Glutamatergic neuron (in vitro differentiated cells): ENCODE data around the gene CIC. TPM values are rescaled to one million over a fixed set of nuclear protein-coding genes. Genes with fewer than 3 reads are reported as not detected.
"Not testable (repeated sequence)": the region's sequence is repeated elsewhere in the genome, so short reads cannot be mapped to it uniquely, and the experiment has no call there.

Experiments used
- DNase-seq: peaks from one replicate; pipeline ENCODE4 v3.0.0; 2022
- H3K27ac Mint-ChIP-seq: one replicate; pipeline ENCODE4 v1.8.0; 2020; ENCODE audit warnings: mild to moderate bottlenecking, mixed read lengths, inconsistent platforms; ENCODE audit not compliant: unreplicated experiment
- H3K27me3 Mint-ChIP-seq: one replicate; pipeline ENCODE4 v1.8.0; 2020; ENCODE audit warnings: mild to moderate bottlenecking, moderate library complexity, mixed read lengths, inconsistent platforms; ENCODE audit not compliant: unreplicated experiment
- H3K36me3 Mint-ChIP-seq: one replicate; pipeline ENCODE4 v1.8.0; 2020; ENCODE audit warnings: mild to moderate bottlenecking, mixed read lengths, inconsistent platforms; ENCODE audit not compliant: unreplicated experiment
- H3K4me1 Mint-ChIP-seq: one replicate; pipeline ENCODE4 v1.8.0; 2020; ENCODE audit warnings: mild to moderate bottlenecking, low read depth, mixed read lengths, inconsistent platforms; ENCODE audit not compliant: unreplicated experiment
- H3K4me3 Mint-ChIP-seq: one replicate; pipeline ENCODE4 v1.8.0; 2020; ENCODE audit warnings: mild to moderate bottlenecking, mixed read lengths, inconsistent platforms; ENCODE audit not compliant: unreplicated experiment
- H3K9me3 Mint-ChIP-seq: one replicate; pipeline ENCODE4 v1.8.0; 2020; ENCODE audit warnings: mild to moderate bottlenecking, moderate library complexity, mixed read lengths, inconsistent platforms; ENCODE audit not compliant: unreplicated experiment
- total RNA-seq: library from RNA; stranded (reverse); fragmentation: NEBNext Ultra II Directional; extraction: Animal tissue kit (Norgen Biotek cat#: 25700); gene quantifications from one replicate; pipeline ENCODE4 v1.2.1, GENCODE V29; 2021; ENCODE audit not compliant: unreplicated experiment
- TF ChIP-seq, protein P1 (sequence below): fragments of 200-600 bp; sonication (generic); IDR thresholded peaks from one replicate; pipeline ENCODE4 v1.5.0; 2021; ENCODE audit not compliant: partially characterized antibody, unreplicated experiment

Gene CIC
- total RNA-seq, 1 donor from 2014 or later, result 150 TPM

DNA sequence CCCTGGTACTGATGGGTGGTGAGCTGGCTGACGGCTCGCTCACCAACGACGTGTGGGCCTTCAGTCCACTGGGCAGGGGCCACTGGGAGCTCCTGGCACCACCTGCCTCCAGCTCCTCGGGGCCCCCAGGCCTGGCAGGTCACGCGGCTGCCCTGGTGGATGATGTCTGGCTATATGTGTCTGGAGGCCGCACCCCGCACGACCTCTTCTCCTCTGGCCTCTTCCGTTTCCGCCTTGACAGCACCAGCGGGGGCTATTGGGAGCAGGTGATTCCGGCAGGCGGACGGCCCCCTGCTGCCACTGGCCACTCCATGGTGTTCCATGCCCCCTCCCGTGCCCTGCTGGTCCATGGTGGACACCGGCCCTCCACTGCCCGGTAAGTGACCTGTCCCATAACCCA, 66.9 kb downstream of the CIC start:
- Mint-ChIP-seq H3K27me3 (peaks cover 3% of the 10 kb centered on the region), H3K27ac (no peak overlapping the region), H3K4me1 (peaks cover 3% of the 10 kb centered on the region), H3K9me3 (peaks cover 2% of the 10 kb centered on the region), H3K4me3 (no peak overlapping the region), H3K36me3 (no peaks in the 10 kb centered on the region)
- no peak for DNase-seq
- TF ChIP-seq, protein P1, sequence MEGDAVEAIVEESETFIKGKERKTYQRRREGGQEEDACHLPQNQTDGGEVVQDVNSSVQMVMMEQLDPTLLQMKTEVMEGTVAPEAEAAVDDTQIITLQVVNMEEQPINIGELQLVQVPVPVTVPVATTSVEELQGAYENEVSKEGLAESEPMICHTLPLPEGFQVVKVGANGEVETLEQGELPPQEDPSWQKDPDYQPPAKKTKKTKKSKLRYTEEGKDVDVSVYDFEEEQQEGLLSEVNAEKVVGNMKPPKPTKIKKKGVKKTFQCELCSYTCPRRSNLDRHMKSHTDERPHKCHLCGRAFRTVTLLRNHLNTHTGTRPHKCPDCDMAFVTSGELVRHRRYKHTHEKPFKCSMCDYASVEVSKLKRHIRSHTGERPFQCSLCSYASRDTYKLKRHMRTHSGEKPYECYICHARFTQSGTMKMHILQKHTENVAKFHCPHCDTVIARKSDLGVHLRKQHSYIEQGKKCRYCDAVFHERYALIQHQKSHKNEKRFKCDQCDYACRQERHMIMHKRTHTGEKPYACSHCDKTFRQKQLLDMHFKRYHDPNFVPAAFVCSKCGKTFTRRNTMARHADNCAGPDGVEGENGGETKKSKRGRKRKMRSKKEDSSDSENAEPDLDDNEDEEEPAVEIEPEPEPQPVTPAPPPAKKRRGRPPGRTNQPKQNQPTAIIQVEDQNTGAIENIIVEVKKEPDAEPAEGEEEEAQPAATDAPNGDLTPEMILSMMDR, result no peak

DNA sequence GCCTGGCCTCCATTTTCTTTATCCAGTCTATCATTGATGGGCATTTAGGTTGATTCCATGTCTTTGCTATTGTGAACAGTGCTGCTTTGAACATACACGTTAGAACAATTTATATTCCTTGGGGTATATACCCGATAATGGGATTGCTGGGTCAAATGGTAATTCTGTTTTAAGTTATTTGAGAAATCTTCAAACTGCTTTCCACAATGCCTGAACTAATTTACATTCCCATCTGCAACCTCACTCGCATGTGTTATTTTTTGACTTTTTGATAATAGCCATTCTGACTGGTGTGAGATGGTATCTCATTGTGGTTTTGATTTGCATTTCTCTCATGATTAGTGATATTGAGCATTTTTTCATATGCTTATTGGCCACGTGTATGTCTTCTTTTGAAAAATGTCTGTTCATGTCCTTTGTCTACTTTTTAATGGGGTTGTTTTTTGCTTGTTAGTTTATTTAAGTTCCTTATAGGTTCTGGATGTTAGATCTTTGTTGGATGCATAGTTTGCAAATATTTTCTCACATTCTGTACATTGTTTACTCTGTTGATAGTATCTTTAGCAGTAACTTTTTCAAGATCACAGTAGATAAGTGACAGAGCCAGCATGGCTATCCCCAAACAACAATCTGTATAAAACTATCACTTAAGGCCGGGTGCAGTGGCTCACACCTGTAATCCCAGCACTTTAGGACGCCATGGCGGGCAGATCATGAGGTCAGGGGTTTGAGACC, 70.2 kb downstream of the CIC start:
- H3K4me1 Mint-ChIP-seq, H3K36me3 Mint-ChIP-seq, DNase-seq, H3K27me3 Mint-ChIP-seq, H3K9me3 Mint-ChIP-seq: not testable (repeated sequence)
- H3K4me3 Mint-ChIP-seq, result peak overlapping the region; percentile 34
- H3K27ac Mint-ChIP-seq, result peak overlapping the region; percentile 59

DNA sequence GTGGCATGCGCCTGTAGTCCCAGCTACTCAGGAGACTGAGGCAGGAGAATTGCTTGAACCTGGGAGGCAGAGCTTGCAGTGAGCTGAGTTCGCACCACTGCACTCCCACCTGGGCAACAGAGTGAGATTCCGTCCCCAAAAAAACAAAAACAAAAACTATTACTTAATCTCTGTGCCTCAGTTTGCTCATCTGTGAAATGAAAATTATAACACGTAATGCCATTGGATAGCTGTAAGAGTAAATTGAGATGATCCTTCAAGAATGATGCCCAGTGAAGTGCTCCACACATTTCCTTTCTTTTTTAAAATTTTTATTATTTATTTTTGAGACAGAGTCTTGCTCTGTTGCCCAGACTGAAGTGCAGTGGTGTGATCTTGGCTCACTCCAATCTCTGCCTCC, 70.9 kb downstream of the CIC start:
- not testable (repeated sequence) for H3K27ac Mint-ChIP-seq, H3K9me3 Mint-ChIP-seq, DNase-seq, H3K36me3 Mint-ChIP-seq, H3K4me1 Mint-ChIP-seq, H3K27me3 Mint-ChIP-seq, H3K4me3 Mint-ChIP-seq

DNA sequence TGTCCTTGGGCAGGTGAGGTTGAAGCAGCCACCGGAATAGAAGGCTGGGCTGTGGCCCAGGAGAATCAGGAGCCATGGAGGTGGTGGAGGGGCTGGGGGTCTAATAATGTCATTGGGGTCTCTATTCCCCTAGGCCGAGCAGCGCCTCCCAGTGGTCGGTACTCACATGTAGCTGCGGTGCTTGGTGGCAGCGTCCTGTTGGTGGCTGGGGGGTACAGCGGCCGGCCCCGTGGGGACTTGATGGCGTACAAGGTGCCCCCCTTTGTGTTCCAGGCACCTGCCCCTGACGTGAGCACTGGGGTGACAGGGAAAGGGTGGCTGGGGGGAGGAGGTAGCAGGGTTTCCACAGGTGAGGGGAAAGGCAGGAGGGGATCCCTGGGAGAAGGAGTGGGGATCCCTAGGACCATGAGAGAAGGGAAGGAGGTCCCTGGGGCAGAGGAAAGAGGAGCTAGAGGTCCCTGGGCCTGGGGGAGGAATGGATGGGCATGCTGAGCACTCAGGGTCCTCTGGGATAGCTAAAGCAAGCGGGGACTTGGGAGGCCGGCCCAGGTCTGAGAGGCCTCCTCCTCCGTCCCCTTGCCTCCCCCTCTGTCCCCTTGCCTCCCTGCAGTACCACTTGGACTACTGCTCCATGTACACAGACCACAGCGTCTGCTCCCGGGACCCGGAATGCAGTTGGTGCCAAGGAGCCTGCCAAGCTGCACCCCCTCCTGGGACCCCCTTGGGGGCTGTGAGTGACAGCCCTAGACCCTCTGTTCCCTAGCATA, 74.5 kb downstream of the CIC start:
- DNase-seq, result no peak
- TF ChIP-seq, protein P1, result peak; percentile 39
- H3K27me3 Mint-ChIP-seq, result peaks cover 3% of the 10 kb centered on the region
- peaks cover 1% of the 10 kb centered on the region for H3K4me1 Mint-ChIP-seq
- no peak overlapping the region for H3K4me3 Mint-ChIP-seq
- H3K27ac Mint-ChIP-seq, result no peak overlapping the region
- peaks cover under 1% of the 10 kb centered on the region for H3K9me3 Mint-ChIP-seq
- H3K36me3 Mint-ChIP-seq, result peaks cover 4% of the 10 kb centered on the region

DNA sequence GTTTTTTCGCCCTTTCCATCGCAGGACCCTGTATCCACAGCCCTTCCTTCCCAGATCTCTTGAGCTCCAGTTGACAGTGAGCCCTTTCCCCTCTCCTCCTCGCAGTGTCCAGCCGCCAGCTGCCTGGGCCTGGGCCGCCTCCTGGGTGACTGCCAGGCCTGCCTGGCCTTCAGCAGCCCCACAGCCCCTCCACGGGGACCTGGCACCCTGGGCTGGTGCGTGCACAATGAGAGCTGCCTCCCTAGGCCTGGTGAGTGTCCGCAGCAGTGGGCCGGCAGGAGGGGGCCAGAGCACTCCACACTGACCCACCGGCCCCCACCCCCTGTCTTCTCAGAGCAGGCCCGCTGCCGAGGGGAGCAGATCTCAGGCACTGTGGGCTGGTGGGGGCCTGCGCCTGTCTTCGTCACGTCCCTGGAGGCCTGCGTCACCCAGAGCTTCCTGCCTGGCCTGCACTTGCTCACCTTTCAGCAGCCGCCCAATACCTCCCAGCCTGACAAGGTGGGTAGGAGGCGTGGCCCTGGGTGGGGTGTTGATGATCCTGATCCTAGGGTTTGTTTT, 75.4 kb downstream of the CIC start:
- H3K4me1 Mint-ChIP-seq, result peaks cover 1% of the 10 kb centered on the region
- TF ChIP-seq, protein P1, result no peak
- H3K36me3 Mint-ChIP-seq, result peaks cover 4% of the 10 kb centered on the region
- H3K4me3 Mint-ChIP-seq, result no peak overlapping the region
- no peak for DNase-seq
- no peaks in the 10 kb centered on the region for H3K9me3 Mint-ChIP-seq
- peaks cover 4% of the 10 kb centered on the region for H3K27me3 Mint-ChIP-seq
- H3K27ac Mint-ChIP-seq, result no peak overlapping the region

Other genes starting within 250 kb of the CIC start
- 79.1 TPM for gene GRIK5, start 199.0 kb upstream of the CIC start, total RNA-seq
- 24.1 TPM for gene ZNF574, start 193.1 kb upstream of the CIC start, total RNA-seq
- gene POU2F2, start 136.8 kb upstream of the CIC start, total RNA-seq, result 53.4 TPM
- 30.7 TPM for gene DEDD2, start 51.6 kb upstream of the CIC start, total RNA-seq
- gene ZNF526, start 48.9 kb upstream of the CIC start, total RNA-seq, result 12.0 TPM
- 83.2 TPM for gene GSK3A, start 26.6 kb upstream of the CIC start, total RNA-seq
- 28.0 TPM for gene ERF, start 14.1 kb upstream of the CIC start, total RNA-seq
- 1.6 TPM for gene PRR19, start 32.9 kb downstream of the CIC start, total RNA-seq
- gene PAFAH1B3, start 33.4 kb downstream of the CIC start, total RNA-seq, result 199 TPM
- 24.7 TPM for gene TMEM145, start 44.1 kb downstream of the CIC start, total RNA-seq
- gene MEGF8, start 56.4 kb downstream of the CIC start, total RNA-seq, result 72.8 TPM
- gene CNFN, start 121.0 kb downstream of the CIC start, total RNA-seq, result 2.8 TPM
- 39.0 TPM for gene LIPE, start 158.1 kb downstream of the CIC start, total RNA-seq
- gene CXCL17, start 173.7 kb downstream of the CIC start, total RNA-seq, result not detected